ENCODE data around the gene C1QTNF5. TPM values are rescaled to one million over a fixed set of nuclear protein-coding genes. Genes with fewer than 3 reads are reported as not detected.

Gene C1QTNF5
- total RNA-seq, 1 donor from 2014 or later = 15.1 TPM

DNA sequence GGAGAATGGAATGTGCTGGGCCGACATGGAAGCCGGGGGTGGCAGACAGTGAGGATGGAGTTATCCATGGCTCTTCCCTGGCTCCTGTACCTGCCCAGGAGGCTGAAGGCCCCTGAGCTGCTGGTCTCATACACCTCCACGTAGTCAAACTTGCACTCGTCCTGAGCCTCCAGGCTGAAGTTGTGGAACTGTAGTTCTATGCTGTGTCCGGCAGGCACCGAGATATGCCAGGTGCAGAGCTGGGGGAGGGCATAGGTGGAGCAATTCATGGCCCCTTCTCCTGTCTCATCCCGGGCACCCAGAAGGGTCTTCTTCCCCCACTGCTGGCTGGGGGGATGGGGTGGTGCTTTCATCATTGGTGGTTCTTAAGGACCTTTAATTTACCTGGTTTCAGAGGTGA lies 3.0 kb upstream of the C1QTNF5 start:
- ATAC-seq (ENCODE audit: poor library complexity) = no peak
- intact Hi-C loops (cut with DNase I) = no loop called here
- no peak for DNase-seq

DNA sequence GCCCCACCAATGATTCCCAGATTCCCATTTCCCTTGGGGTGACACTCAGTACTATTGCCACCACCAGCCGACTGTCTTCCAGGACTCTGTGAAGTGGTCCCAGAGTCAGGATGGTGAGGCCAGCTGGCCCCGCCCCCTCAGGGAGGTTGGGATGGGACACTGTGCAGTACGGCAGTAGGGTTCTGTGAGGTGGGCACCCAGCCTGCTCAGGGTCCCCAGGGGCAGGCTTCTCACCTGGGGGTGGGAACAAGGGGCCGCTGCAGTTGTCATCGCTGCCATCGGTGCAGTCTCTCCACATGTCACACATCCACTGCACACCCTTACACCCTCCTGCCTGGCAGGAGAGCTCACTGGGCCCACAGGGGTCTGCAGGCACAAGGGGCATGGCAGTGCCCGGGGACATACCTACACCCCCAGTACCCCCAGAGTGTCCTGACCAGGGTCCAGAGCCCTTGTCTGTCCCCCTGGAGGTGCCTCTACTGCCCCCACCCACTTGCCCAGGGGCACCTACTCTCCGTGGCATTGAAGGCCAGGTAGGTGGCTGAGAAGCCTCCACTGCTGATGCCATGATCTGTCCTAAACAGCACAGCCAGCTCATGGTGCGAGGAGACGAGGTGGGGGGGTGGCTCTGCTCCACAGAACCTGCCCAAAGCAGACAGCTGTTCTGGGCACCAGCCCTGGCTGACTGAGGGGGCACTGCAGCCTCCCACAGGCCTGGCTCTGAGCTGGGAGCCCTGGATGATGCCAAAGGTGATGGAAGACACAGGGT lies 1.9 kb upstream of the C1QTNF5 start:
- ATAC-seq (ENCODE audit: poor library complexity) (no peak), DNase-seq (no peak)
- intact Hi-C loops (cut with DNase I) = no loop called here

DNA sequence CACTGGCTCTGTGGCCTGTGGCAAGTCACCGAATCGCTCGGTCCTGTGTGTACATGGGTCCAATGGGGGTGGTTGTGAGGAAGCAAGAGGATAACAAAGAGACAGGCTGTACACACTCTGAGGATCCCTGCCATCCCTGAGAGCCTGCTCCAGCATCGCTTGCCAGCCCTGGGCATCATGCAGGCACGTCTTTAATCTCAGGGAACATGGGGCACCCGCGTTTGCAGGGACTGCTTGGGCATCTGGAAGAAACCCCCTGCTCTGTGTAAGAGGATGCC lies 1.3 kb upstream of the C1QTNF5 start:
- no peak for DNase-seq
- intact Hi-C loops (cut with DNase I) = no loop called here
- no peak for ATAC-seq (ENCODE audit: poor library complexity)

DNA sequence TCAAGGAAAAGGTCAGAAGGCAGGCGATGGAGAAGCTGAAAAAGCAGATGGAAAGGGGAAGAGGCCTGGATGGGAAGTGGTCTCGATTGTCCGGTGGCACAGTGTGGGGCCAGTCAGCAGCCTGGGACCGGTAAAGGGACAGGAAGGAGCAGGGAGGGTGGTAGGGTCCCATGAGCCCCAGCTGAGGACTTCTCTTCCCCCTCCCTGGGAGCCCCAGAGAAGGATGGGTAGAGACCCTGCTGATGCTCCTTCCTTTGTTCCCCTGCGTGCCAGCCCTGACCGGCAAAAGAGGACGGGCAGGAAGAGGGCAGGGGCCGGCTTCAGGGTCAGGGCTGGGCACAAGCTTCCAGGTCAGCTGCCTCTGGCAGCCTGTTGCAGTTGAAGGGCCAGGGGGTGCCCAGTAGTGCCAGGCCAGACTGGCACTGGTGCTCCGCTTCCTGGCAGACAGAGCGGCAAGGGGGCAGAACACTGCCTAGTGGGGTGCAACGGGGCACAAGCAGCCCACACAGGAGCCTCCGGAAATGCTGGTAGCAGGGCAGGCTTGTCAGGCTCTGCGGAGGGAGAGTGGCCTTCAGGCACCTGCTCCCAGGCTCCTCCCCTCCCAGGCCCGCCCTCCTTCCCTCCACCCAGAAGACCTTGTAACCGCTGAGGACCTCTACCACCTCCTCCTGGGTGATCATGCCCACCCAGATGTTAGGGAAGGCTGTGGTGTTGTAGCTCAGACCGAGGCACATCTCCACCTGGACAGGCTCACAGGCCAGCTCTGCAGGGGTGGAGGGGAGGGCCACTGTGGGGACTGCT lies 739 bp upstream of the C1QTNF5 start:
- intact Hi-C loops (cut with DNase I) = no loop called here
- ATAC-seq (ENCODE audit: poor library complexity) (no peak), DNase-seq (no peak)

DNA sequence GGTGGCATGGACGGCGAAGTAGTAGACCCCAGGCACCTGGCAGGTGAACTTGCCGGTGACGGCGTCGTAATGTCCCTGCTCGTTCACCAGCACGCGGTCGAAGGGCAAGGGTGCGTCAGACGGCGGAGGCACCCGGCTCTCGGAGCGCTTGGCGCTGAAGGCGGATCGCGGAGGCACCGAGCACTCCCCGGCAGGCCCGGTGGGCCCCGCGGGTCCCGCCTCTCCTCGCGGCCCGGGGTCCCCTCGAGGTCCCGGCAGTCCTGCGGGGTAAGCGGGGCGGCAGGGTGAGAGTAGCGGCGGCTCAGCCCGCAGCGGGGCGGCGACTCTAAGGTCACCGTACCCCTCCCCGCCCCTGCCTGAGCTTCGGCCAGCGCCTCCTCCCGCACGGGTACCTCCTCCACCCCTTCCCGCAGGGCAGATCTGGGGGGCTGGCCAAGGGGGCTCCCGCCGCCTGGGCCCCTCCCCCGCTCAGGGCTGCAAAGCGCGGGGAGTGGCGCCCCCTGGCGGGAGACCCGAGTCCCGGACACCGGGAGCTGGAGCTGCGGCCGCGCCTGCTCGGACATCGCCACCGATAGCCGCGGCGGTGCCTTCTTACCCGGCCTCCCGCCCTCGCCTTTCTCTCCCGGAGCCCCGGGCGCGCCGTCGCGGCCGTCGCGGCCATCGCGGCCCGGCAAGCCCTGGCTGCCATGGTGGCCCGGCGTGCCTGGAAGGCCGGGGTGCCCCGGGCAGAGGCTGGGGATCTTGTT lies 921 bp downstream of the C1QTNF5 start:
- intact Hi-C loops (cut with DNase I) = loop anchor here (5.0 kb wide), 1 partner anchor 38 kb away; no protein-coding TSS in a partner anchor
- DNase-seq (peak; percentile 86), ATAC-seq (ENCODE audit: poor library complexity) (peak; percentile 81)

DNA sequence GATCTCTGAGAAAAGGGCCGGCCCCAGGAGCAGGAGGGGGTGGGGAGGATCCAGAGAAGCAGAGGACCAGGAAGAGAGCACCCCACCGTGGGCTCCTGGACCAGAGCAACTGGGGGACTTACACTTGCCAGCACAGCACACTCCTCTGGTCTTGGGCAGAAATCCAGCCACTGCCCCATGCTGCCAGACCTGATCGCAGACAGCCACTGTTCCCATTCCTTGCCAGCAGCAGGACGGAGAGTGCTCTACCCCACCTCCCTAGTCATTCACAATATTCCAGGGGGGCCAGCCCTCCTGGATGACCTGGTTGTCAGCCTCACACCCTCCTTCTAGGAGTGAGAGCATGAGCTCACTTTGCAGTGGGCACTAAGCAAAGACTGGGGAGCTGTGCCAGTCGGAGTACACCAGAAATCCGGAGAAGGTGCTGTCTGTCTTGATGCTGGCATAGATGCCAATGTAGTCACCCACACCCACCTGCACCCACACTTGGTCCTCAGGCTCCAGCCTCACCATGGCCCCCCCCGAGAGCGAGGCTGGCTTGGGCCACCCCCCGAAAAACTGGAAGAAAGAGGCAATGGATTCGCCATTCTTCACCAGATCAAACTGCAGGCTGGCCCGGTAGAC lies 1.6 kb downstream of the C1QTNF5 start:
- DNase-seq = no peak
- intact Hi-C loops (cut with DNase I) = loop anchor here (5.0 kb wide), 1 partner anchor 38 kb away; no protein-coding TSS in a partner anchor
- peak; percentile 1 for ATAC-seq (ENCODE audit: poor library complexity)

DNA sequence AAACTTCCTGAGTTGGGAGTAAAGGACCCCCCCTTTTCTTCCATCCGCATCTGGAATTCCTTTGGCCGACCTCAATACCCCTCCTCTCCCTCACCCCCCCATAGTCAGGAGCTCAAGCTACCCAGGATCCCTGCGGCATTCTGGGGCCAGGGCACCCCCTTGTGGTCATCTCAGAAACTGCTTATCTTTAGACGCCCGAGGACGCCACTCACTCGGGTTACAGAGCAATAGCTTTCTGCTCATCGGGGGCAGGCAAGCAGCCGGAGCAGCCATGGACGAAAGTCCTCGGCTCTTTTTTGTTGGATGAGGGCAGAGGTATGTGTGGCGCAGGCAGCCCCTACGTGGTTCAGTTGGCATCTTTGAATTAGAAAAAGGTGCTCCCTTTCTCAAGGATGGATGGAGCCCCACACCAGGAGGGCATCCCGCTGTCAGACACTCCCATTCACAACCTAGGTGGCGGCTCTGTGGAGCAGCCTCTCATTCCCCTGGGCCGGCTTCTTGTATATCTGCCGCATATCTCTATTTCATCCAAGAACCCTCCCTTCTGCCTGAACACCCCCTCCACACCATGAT lies 2.3 kb downstream of the C1QTNF5 start:
- DNase-seq (no peak), ATAC-seq (ENCODE audit: poor library complexity) (peak; percentile 15)
- intact Hi-C loops (cut with DNase I) = loop anchor here (5.0 kb wide), 1 partner anchor 39 kb away; no protein-coding TSS in a partner anchor

DNA sequence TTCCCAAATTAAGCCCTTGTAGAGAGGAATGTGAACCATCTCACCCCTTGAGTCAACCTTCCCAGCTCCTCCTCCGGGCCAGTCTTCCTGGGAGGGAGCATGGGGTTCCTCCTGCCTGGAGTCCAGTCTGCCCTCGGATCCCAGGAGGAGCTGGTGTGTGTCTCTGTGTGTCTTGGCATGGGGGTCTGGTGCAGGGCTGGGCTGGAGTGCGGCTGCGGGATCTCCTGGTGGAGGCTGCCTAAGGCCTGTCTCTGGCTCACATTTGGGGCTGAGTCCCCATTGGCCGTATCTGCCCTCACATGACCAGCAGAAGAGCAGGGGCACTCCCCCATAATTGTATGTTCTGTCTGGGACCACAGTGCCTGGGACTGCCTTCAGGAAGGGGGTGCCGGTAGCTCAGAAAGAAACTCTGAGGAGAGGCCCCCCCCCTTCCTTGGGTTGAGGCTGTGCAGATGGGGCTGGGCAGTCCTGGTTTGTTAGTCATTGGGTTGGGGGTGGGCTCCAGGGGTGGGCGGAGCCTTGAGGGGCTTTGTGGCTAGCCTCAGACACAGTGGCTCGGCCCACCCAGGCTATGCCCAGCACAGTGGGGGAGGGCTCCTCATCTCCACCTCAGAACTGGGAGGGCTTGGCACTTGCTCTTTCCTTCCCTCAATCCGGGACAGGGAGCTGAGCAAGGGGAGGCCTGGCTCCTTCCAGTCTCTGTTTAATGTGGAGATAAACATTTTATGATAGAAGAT lies 2.9 kb downstream of the C1QTNF5 start:
- intact Hi-C loops (cut with DNase I) = loop anchor here (5.0 kb wide), 1 partner anchor 40 kb away; no protein-coding TSS in a partner anchor
- DNase-seq = no peak
- no peak for ATAC-seq (ENCODE audit: poor library complexity)

DNA sequence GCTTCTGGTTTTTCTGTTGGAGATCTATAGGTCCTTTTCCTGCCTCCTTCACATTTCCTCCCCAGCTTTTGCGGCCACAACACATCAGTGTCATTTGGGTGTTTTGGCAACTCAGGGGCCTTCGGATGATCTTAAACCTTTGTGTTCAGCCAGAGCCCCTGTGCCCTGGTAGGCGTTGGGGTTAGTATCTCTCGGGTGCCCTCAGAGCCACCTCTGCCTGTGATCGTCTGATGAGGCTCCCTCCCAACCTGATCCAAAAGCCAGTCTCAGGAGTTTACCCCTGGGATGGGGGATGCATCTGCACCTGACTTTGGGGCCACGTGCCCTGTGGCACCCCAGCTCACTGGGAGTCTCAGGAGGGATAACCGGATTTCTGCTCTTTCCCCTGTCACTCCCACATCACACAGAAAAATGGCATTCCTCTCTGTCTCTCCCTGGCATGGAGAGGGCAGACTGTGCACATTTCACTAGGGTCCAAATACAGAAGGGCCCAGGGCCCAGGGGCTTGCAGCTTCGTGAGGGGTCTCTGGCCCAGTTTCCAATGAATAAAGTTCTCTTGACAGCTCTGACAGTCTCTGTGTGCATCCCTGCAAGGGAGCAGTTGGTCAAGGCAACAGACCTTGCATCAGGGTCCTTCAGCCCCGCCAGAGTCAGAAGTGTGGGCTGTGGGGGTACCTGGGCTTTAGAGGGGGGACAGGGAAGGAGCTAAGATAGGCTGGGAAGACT lies 3.8 kb downstream of the C1QTNF5 start:
- no peak for DNase-seq
- ATAC-seq (ENCODE audit: poor library complexity) = no peak
- intact Hi-C loops (cut with DNase I) = loop anchor here (5.0 kb wide), 1 partner anchor 40 kb away; no protein-coding TSS in a partner anchor

DNA sequence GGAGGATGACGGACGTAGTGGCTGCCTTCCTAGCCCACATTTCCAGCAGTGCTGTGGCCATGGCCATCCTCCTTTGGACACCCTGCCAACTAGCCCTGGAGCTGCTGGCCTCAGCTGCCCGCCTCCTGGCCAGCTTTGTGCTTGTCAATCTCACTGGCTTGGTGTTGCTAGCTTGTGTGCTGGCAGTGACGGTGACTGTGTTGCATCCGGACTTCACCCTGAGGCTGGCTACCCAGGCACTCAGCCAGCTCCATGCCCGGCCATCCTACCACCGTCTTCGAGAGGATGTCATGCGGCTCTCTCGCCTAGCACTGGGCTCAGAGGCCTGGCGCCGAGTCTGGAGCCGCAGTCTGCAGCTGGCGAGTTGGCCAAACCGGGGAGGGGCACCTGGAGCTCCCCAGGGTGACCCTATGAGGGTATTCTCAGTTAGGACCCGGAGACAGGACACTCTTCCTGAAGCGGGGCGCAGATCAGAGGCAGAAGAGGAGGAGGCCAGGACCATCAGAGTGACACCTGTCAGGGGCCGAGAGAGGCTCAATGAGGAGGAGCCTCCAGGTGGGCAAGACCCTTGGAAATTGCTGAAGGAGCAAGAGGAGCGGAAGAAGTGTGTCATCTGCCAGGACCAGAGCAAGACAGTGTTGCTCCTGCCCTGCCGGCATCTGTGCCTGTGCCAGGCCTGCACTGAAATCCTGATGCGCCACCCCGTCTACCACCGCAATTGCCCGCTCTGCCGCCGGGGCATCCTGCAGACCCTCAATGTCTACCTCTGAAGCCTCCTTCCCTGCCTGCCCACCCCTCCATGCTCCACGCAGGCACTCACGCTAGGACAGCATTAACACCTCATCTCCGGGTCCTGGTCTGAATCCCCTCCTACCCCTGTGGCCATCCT lies 4.8 kb downstream of the C1QTNF5 start:
- intact Hi-C loops (cut with DNase I) = loop anchor here (5.0 kb wide), 1 partner anchor 41 kb away; no protein-coding TSS in a partner anchor
- ATAC-seq (ENCODE audit: poor library complexity) = no peak
- DNase-seq = no peak

DNA sequence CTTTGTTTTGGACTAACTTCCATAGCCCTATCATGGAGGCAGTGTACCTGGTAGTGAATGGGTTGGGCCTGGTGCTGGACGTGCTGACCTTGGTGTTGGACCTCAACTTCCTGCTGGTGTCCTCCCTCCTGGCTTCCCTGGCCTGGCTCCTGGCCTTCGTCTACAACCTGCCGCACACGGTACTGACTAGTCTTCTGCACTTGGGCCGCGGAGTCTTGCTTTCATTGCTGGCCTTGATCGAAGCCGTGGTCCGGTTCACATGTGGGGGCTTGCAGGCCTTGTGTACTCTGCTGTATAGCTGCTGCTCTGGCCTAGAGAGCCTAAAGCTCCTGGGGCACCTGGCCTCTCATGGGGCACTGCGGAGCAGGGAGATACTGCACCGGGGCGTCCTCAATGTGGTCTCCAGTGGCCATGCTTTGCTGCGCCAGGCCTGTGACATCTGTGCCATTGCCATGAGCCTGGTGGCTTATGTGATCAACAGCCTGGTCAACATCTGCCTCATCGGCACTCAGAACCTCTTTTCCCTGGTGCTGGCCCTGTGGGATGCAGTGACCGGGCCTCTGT lies 5.5 kb downstream of the C1QTNF5 start:
- intact Hi-C loops (cut with DNase I) = loop anchor here (5.0 kb wide), 1 partner anchor 42 kb away; no protein-coding TSS in a partner anchor
- ATAC-seq (ENCODE audit: poor library complexity) = no peak
- no peak for DNase-seq

DNA sequence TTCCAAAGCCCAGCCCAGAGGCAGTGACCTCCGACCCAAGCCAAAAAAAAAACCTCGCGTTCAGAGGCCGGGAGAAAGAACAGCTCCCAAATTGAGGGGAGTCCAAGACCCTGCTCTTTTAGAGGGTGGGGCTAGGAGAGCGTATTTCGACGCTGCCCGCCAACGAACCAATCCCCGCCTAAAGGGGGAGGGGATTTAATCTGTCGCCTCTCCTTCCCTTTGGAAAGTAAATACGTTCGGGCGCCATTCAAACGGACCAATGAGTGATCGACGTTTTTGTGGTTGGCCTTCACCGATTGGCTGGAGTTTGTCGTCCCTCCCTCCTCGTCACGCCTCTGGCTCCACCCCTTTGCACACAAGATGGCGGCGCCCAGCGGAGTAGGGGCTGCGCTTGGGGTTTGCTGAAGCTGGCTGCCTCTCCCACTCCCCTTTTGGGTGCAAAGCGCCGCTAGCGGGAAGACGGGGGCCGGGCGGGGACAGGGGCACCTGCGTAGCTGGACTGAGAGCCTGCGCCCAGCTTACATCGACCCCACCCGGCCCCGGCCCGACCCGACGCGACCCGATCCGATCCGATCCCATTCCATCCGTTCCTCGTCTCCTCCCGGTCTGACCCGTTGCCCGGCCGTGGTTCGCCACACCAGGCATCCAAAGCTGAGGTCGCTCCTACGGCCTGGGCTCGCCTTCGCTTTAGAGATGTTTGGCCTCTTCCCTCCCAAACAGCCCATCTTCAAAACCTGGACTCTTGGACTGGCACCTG lies 6.3 kb downstream of the C1QTNF5 start, which contains the start of gene RNF26:
RNF26 (plus strand) TSS at position 354 of the 757 bp plus-strand sequence. CDS start 596 bp downstream, outside the sequence.
- DNase-seq (peak; percentile 94), ATAC-seq (ENCODE audit: poor library complexity) (peak; percentile 95)
- intact Hi-C loops (cut with DNase I) = no loop called here

DNA sequence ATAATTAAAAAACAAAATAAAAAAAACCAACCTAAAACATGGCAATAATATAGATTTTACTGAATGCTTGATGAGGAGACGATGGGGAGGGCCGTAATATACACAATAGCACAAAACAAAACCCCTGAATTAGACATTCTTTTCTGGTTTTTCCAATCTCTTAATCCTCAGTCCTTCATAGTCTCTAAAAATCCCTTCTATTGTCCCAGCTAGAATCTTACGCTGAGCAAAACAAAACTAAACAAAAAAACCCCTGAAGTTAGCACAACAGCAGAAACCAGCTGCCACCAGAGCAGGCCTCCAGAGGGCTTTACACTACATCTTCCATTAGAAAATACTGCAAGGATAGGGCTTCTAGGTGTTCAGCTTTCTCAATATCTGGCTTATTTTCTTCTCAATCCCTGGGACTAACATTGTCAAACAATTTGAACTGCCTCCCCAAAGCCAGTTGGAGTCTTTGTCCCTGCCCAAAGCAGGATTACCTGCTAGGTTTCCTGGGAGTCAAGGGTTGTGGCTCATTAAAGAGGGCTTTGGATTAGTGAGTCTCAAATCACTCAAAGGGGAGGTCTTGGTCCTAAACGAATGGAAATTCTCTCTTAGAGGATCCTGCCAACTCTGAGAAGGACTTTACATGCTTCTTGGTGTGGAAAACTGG lies 8.4 kb downstream of the C1QTNF5 start:
- DNase-seq = no peak
- ATAC-seq (ENCODE audit: poor library complexity) = no peak
- intact Hi-C loops (cut with DNase I) = no loop called here

DNA sequence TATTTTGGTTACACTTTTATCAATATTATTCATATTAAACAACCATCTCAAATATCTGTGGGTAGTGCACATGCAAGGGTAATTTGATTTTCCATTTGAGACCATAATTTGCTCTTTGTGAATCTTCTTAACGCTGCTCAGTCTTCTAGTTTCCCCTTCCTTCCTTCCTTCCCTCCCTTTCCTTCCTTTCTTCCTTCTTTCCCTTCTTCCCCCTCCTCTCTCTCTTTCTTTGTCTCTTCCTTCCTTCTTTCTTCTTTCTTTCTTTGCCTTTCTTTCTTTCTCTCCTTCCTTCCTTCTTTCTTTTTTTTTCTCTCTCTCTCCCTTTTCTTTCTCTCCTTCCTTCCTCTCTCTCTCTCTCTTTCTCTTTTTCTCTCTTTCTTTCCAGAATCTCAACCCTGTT lies 10.4 kb downstream of the C1QTNF5 start:
- no peak for ATAC-seq (ENCODE audit: poor library complexity)
- DNase-seq = no peak
- intact Hi-C loops (cut with DNase I) = no loop called here

DNA sequence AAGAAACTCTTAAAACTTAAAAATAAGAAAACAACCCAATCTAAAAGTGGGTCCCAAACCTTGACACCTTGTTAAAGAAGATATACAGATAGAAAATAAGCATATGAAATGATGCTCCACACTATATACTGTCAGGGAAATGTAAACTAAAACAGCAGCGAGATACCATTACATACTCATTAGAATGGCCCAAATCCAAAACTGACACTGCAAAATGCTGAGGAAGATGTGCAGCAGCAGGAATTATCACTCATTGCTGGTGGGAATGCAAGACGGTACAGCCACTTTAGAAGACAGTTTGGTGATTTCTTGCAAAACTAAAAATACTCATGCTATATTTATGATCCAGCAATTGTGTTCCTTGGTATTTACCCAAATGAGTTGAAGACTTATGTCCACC lies 11.4 kb downstream of the C1QTNF5 start:
- no peak for DNase-seq
- intact Hi-C loops (cut with DNase I) = loop anchor here (10.0 kb wide), 1 partner anchor 185 kb away; the partner anchor contains the start of gene ABCG4
- ATAC-seq (ENCODE audit: poor library complexity) = no peak
